Measurements from ENCODE around the gene SLC4A4. TPM values are rescaled to one million over a fixed set of nuclear protein-coding genes. Genes with fewer than 3 reads are reported as not detected.

SLC4A4 gene
- total and polyA plus RNA-seq, 2 of the 13 experiments (the other 11 are each of a cell fraction or from before 2014, with no cell fraction given): 0.01 TPM; not detected in 1

GRCh38 chr4:71449878-71450277 is 111.1 kb downstream of the SLC4A4 start:
- no peak for TF ChIP-seq ZNF598 (CRISPR knock-in tag; IDR thresholded peaks at IDR 0.05; ENCODE audit: borderline replicate concordance)
- no peak for TF ChIP-seq NFAT5 (CRISPR knock-in tag; IDR thresholded peaks at IDR 0.05)
- no peak for TF ChIP-seq CREB1 (IDR thresholded peaks at IDR 0.05)
- no peak for TF ChIP-seq CREB1 (CRISPR knock-in tag; IDR thresholded peaks at IDR 0.05)
- no peak for TF ChIP-seq ZNF746 (CRISPR knock-in tag; IDR thresholded peaks at IDR 0.05)
- no peak for TF ChIP-seq U2AF2 (IDR thresholded peaks at IDR 0.05; ENCODE audit: low read depth, low read length)
- TF ChIP-seq TRIM22 (IDR thresholded peaks at IDR 0.05): no peak
- H3K27ac ChIP-seq (ENCODE audit: extremely low read length, insufficient read depth, low read length): no peak overlapping the region
- no peak for DNase-seq (ENCODE audit: low spot score)
- H3K4me1 ChIP-seq (ENCODE audit: insufficient read depth, low read length): no peaks in the 10 kb centered on the region
- H3K79me2 ChIP-seq (ENCODE audit: insufficient read depth, low read length): no peaks in the 10 kb centered on the region
- no peak overlapping the region for H3K9ac ChIP-seq (ENCODE audit: insufficient read depth, low read depth, low read length)
- no peaks in the 10 kb centered on the region for H3K27me3 ChIP-seq (ENCODE audit: control insufficient read depth in 1 of 2, insufficient read depth in 2 of 2, low read length in 2 of 2)
- H3K36me3 ChIP-seq (replicated peaks in 1 of 2; ENCODE audit: control insufficient read depth in 1 of 2, insufficient read depth in 2 of 2, low read length in 2 of 2): no peaks in the 10 kb centered on the region
- H2AFZ ChIP-seq (ENCODE audit: low read length): no peak overlapping the region
- 1% methylated on average over 3 of the region's 3 CpGs for WGBS (ENCODE audit: low lambda C conversion rate)
- ChIA-PET CTCF (ENCODE audit: low intra/inter-chr PET ratio, low total read pairs) (no interaction called here), POLR2A (no interaction called here)
- no peaks in the 10 kb centered on the region for H4K20me1 ChIP-seq (ENCODE audit: insufficient read depth, low read length)
- no TSS peak for BruUV-seq (replicated peaks)
- no peaks in the 10 kb centered on the region for H3K9me3 ChIP-seq (ENCODE audit: low read length)
- FAIRE-seq: no peak
- H3K4me2 ChIP-seq (ENCODE audit: low read depth, low read length): no peak overlapping the region
- ATAC-seq: no peak
- no peak overlapping the region for H3K4me3 ChIP-seq (replicated peaks in 1 of 3; ENCODE audit: insufficient read depth in 1 of 3, low read depth in 2 of 3, low read length in 3 of 3)
- in situ Hi-C loops (cut with HindIII; ENCODE audit: extremely low pct_ligation_motif_present, low pct_unique_long_range_greater_than_20kb): no loop called here
- intact Hi-C loops (cut with micrococcal nuclease; ENCODE audit: unreplicated experiment): loop anchor here (10.0 kb wide), 1 partner anchor 1465 kb away; no protein-coding TSS in a partner anchor

All from HepG2 (cell line).